ENCODE measurements around the gene DCTN5. TPM values are rescaled to one million over a fixed set of nuclear protein-coding genes. Genes with fewer than 3 reads are reported as not detected.
"Not testable (repeated sequence)": the region's sequence is repeated elsewhere in the genome, so short reads cannot be mapped to it uniquely, and the experiment has no call there.

Gene DCTN5
- total RNA-seq, 8 experiments from 2014 or later, result 35.5 to 58.2 (median 44.9) TPM

- Histone ChIP-seq H3K27ac (no peak overlapping the region), H3K4me3 (no peak overlapping the region), H3K4me1 (replicated peaks in 1 of 2) (no peaks in the 10 kb centered on the region)
- in situ Hi-C loops (cut with MboI; ENCODE audit: low pct_unique_long_range_greater_than_20kb in 2 of 9, low sequenced_read_pairs in 9 of 9, unreplicated experiment in 9 of 9), result no loop called here
- ATAC-seq (replicated peaks in 6 of 8), result no peak
Observed at GRCh38 chr16:23624092-23624491, 17.2 kb upstream of the DCTN5 start.

GRCh38 chr16:23629516-23629915 is 11.8 kb upstream of the DCTN5 start:
- Histone ChIP-seq H3K27ac (no peak overlapping the region), H3K4me1 (replicated peaks in 1 of 2) (no peaks in the 10 kb centered on the region), H3K4me3 (no peak overlapping the region)
- in situ Hi-C loops (cut with MboI; ENCODE audit: low pct_unique_long_range_greater_than_20kb in 2 of 9, low sequenced_read_pairs in 9 of 9, unreplicated experiment in 9 of 9), result no loop called here
- WGBS, 10 experiments, result 80 to 100% (median 96%) methylated on average over 1 to 8 of the region's 8 CpGs; no CpG with 5 or more reads in 1 of the 10 experiments
- no peak for ATAC-seq (replicated peaks in 6 of 8)

GRCh38 chr16:23631874-23632273 is 9.4 kb upstream of the DCTN5 start:
- ATAC-seq (replicated peaks in 6 of 8); in situ Hi-C loops (cut with MboI; ENCODE audit: low pct_unique_long_range_greater_than_20kb in 2 of 9, low sequenced_read_pairs in 9 of 9, unreplicated experiment in 9 of 9); H3K4me3 ChIP-seq; H3K27ac ChIP-seq; H3K4me1 ChIP-seq (replicated peaks in 1 of 2): not testable (repeated sequence)
- WGBS, 10 experiments, result 100% methylated on average over 1 to 3 of the region's 3 CpGs; no CpG with 5 or more reads in 3 of the 10 experiments

GRCh38 chr16:23634461-23635036 is 6.7 kb upstream of the DCTN5 start:
- ATAC-seq (replicated peaks in 6 of 8), result no peak
- in situ Hi-C loops (cut with MboI; ENCODE audit: low pct_unique_long_range_greater_than_20kb in 2 of 9, low sequenced_read_pairs in 9 of 9, unreplicated experiment in 9 of 9), result no loop called here
- 92 to 100% (median 96%) methylated on average over 1 to 4 of the region's 4 CpGs; no CpG with 5 or more reads in 1 of the 10 experiments for WGBS, 10 experiments
- H3K4me3 ChIP-seq, result no peak overlapping the region
- H3K27ac ChIP-seq, result no peak overlapping the region
- no peaks in the 10 kb centered on the region for H3K4me1 ChIP-seq (replicated peaks in 1 of 2)

- Histone ChIP-seq H3K4me1 (replicated peaks in 1 of 2) (peaks cover 0 to 7% of the 10 kb centered on the region in 2 donors), H3K27ac (no peak overlapping the region), H3K4me3 (no peak overlapping the region)
- in situ Hi-C loops (cut with MboI; ENCODE audit: low pct_unique_long_range_greater_than_20kb in 2 of 9, low sequenced_read_pairs in 9 of 9, unreplicated experiment in 9 of 9), result no loop called here
- ATAC-seq (replicated peaks in 6 of 8), result no peak
Observed at GRCh38 chr16:23635958-23636357, 5.3 kb upstream of the DCTN5 start.

GRCh38 chr16:23640615-23640930 is 693 bp upstream of the DCTN5 start:
- peaks cover 6 to 13% of the 10 kb centered on the region in 2 donors for H3K4me1 ChIP-seq (replicated peaks in 1 of 2)
- peak overlapping the region; percentile 31 to 92 for H3K27ac ChIP-seq
- WGBS, 10 experiments, result 0 to 40% (median 2%) methylated on average over 1 to 6 of the region's 8 CpGs; no CpG with 5 or more reads in 2 of the 10 experiments
- ATAC-seq (replicated peaks in 6 of 8), result peak in 2 of 8 experiments; percentile 12 to 25
- peak overlapping the region; percentile 63 to 95 (median 84) for H3K4me3 ChIP-seq
- in situ Hi-C loops (cut with MboI; ENCODE audit: low pct_unique_long_range_greater_than_20kb in 2 of 9, low sequenced_read_pairs in 9 of 9, unreplicated experiment in 9 of 9), result no loop called here

GRCh38 chr16:23642246-23642774 is 1.0 kb downstream of the DCTN5 start:
- WGBS, 10 experiments, result 0 to 91% (median 40%) methylated on average over 2 to 12 of the region's 14 CpGs; no CpG with 5 or more reads in 1 of the 10 experiments
- H3K4me1 ChIP-seq (replicated peaks in 1 of 2), result peaks cover 6 to 13% of the 10 kb centered on the region in 2 donors
- peak overlapping the region; percentile 77 to 92 for H3K27ac ChIP-seq
- in situ Hi-C loops (cut with MboI; ENCODE audit: low pct_unique_long_range_greater_than_20kb in 2 of 9, low sequenced_read_pairs in 9 of 9, unreplicated experiment in 9 of 9), result no loop called here
- ATAC-seq (replicated peaks in 6 of 8), result no peak
- H3K4me3 ChIP-seq, result peak overlapping the region; percentile 63 to 95 (median 84)

GRCh38 chr16:23650674-23651416 is 9.6 kb downstream of the DCTN5 start:
- no peak overlapping the region for H3K4me3 ChIP-seq
- in situ Hi-C loops (cut with MboI; ENCODE audit: low pct_unique_long_range_greater_than_20kb in 2 of 9, low sequenced_read_pairs in 9 of 9, unreplicated experiment in 9 of 9), result no loop called here
- WGBS, 10 experiments, result 53 to 100% (median 72%) methylated on average over 2 to 4 of the region's 4 CpGs; no CpG with 5 or more reads in 1 of the 10 experiments
- H3K27ac ChIP-seq, result no peak overlapping the region
- ATAC-seq (replicated peaks in 6 of 8), result peak in 5 of 8 experiments; percentile 90 to 100 (median 94)
- no peaks in the 10 kb centered on the region for H3K4me1 ChIP-seq (replicated peaks in 1 of 2)

- in situ Hi-C loops (cut with MboI; ENCODE audit: low pct_unique_long_range_greater_than_20kb in 2 of 9, low sequenced_read_pairs in 9 of 9, unreplicated experiment in 9 of 9), result no loop called here
- Histone ChIP-seq H3K4me3 (no peak overlapping the region), H3K27ac (no peak overlapping the region), H3K4me1 (replicated peaks in 1 of 2) (no peaks in the 10 kb centered on the region)
- 80 to 100% (median 94%) methylated on average over 1 to 4 of the region's 4 CpGs for WGBS, 10 experiments
- ATAC-seq (replicated peaks in 6 of 8), result no peak
Observed at GRCh38 chr16:23651943-23652468, 10.7 kb downstream of the DCTN5 start.

GRCh38 chr16:23663918-23664317 is 22.7 kb downstream of the DCTN5 start:
- WGBS, 10 experiments, result 84 to 100% (median 100%) methylated on average over 2 of the region's 2 CpGs; no CpG with 5 or more reads in 4 of the 10 experiments
- H3K4me1 ChIP-seq (replicated peaks in 1 of 2), result no peaks in the 10 kb centered on the region
- ATAC-seq (replicated peaks in 6 of 8), result no peak
- no peak overlapping the region for H3K27ac ChIP-seq
- in situ Hi-C loops (cut with MboI; ENCODE audit: low pct_unique_long_range_greater_than_20kb in 2 of 9, low sequenced_read_pairs in 9 of 9, unreplicated experiment in 9 of 9), result no loop called here
- H3K4me3 ChIP-seq, result no peak overlapping the region

GRCh38 chr16:23666571-23667354 is 25.5 kb downstream of the DCTN5 start:
- 80 to 100% (median 95%) methylated on average over 2 to 7 of the region's 7 CpGs for WGBS, 10 experiments
- Histone ChIP-seq H3K27ac (no peak overlapping the region), H3K4me3 (no peak overlapping the region), H3K4me1 (replicated peaks in 1 of 2) (no peaks in the 10 kb centered on the region)
- ATAC-seq (replicated peaks in 6 of 8), result no peak
- in situ Hi-C loops (cut with MboI; ENCODE audit: low pct_unique_long_range_greater_than_20kb in 2 of 9, low sequenced_read_pairs in 9 of 9, unreplicated experiment in 9 of 9), result no loop called here

- WGBS, 10 experiments, result 90 to 100% (median 100%) methylated on average over 1 to 4 of the region's 6 CpGs; no CpG with 5 or more reads in 4 of the 10 experiments
- Histone ChIP-seq H3K4me1 (replicated peaks in 1 of 2) (no peaks in the 10 kb centered on the region), H3K4me3 (no peak overlapping the region), H3K27ac (no peak overlapping the region)
- no peak for ATAC-seq (replicated peaks in 6 of 8)
- in situ Hi-C loops (cut with MboI; ENCODE audit: low pct_unique_long_range_greater_than_20kb in 2 of 9, low sequenced_read_pairs in 9 of 9, unreplicated experiment in 9 of 9), result no loop called here
Observed at GRCh38 chr16:23667355-23667659, 26.0 kb downstream of the DCTN5 start.

- WGBS, 10 experiments, result 40 to 100% (median 100%) methylated on average over 1 of the region's 1 CpG; no CpG with 5 or more reads in 4 of the 10 experiments
- no peak overlapping the region for H3K4me3 ChIP-seq
- H3K4me1 ChIP-seq (replicated peaks in 1 of 2), result no peaks in the 10 kb centered on the region
- no peak for ATAC-seq (replicated peaks in 6 of 8)
- H3K27ac ChIP-seq, result no peak overlapping the region
- in situ Hi-C loops (cut with MboI; ENCODE audit: low pct_unique_long_range_greater_than_20kb in 2 of 9, low sequenced_read_pairs in 9 of 9, unreplicated experiment in 9 of 9), result no loop called here
Observed at GRCh38 chr16:23668225-23668624, 27.0 kb downstream of the DCTN5 start.

Measured in motor neuron (in vitro differentiated cells).